OCI-LY3 (cell line): ENCODE measurements around the gene SDK1.

Source experiments
- CTCF ChIP-seq: fragments of 200-600, 300-600 bp; sonication (generic); IDR thresholded peaks from 2 replicates; pipeline ENCODE4 v1.5.1; 2014; ENCODE audit warnings: antibody characterized with exemption, low read length, low read depth
- EZH2phosphoT487 ChIP-seq: fragments of 200-600 bp; shearing (Covaris generic); IDR thresholded peaks from 2 replicates; pipeline ENCODE4 v1.6.1; 2018; ENCODE audit warnings: antibody characterized with exemption, mixed run types, low read depth

- TF ChIP-seq CTCF (no peak), EZH2phosphoT487 (no peak)
Observed at GRCh38 chr7:3847336-3847735, 546.3 kb downstream of the SDK1 start.
